HG03457 (cell line): Measurements from ENCODE around the gene GPR42.
"Not testable (repeated sequence)": the region's sequence is repeated elsewhere in the genome, so short reads cannot be mapped to it uniquely, and the experiment has no call there.

Experiments used
- ATAC-seq: cut with Tn5 transposase; IDR thresholded peaks from one replicate; pipeline ENCODE4 v1.9.1; 2021; ENCODE audit warnings: moderate number of reproducible peaks; ENCODE audit not compliant: unreplicated experiment

The GPR42 gene

DNA sequence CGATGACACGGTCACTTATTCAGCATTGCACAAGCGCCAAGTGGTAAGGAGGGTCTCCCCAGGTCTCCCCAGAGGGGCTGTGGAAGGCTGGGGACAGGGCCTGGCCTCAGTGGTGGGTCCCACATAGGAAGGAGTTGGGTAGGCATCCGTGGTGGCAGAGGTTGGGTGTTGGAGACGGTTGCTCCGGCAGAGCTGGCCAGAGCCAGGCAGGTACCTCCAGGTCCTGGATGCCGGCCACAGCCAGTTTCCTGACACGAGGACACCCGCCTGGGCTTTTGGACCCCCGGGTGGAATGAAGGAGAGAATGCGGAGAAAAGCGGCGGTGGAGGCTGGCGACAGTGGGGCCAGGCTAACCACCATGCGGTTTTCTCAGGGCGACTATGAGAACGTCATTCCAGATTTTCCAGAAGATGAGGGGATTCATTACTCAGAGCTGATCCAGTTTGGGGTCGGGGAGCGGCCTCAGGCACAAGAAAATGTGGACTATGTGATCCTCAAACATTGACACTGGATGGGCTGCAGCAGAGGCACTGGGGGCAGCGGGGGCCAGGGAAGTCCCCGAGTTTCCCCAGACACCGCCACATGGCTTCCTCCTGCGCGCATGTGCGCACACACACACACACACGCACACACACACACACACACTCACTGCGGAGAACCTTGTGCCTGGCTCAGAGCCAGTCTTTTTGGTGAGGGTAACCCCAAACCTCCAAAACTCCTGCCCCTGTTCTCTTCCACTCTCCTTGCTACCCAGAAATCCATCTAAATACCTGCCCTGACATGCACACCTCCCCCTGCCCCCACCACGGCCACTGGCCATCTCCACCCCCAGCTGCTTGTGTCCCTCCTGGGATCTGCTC lies 24.4 kb upstream of the GPR42 start:
- no peak for ATAC-seq

GRCh38 chr19:35347171-35347929 lies 23.5 kb upstream of the GPR42 start, which contains the start of gene FFAR1:
FFAR1 (plus strand) TSS chr19:35347902; CDS start chr19:35351552, 3,650 bp downstream.
- peak; percentile 50 for ATAC-seq

DNA sequence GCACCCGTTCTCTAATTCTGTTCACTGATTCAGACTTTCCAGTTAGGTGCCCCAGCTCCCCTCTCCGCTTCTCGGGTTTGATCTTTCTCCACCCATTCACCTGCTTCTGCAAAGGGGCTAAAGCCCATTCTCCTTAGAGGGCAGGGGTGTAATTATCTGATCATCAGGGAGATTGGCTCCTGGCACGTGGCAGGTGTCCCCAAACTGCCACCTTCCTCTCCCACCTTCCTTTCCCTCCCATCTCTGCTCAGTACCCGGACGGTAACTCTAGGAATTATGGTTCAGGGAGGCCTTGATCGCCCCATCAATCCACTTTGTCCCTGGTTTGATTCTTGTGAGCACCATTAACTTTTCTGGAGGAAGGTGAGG lies 23.0 kb upstream of the GPR42 start:
- ATAC-seq, result no peak

DNA sequence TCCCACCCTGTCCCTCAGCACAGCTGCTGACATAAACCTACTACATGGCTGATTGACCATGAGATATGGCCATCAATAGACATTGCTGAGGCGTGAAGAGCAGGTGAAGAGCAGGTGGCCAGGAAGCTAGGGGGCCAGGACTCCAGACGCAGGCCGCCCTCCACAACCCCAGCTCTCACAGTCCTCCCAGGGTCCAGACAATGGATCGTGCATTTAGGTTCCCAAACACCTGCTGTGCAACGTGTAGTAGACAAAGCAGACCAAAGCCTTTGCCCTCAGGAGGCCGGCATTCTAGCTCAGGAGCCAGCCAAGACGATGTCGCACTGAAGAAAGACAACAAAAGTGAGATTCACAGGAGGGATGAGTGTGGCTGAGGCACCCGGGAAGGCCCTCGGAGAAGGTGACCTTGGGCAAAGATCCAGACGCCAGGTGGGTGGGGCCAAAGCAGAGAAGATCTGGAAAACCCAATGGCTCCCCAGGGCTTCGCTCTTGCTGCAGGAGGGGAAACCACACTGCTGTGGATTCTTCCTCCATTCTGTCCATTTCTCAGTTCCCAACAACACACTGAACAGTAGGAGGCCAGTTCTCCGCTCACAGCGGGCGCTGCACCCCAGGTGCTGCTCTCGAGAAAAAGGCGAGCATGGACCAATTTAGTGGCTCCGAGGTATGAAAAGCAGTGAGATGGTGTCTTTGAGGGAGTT lies 21.8 kb upstream of the GPR42 start:
- ATAC-seq, result no peak

GRCh38 chr19:35349614-35350521 lies 21.0 kb upstream of the GPR42 start:
- no peak for ATAC-seq

DNA sequence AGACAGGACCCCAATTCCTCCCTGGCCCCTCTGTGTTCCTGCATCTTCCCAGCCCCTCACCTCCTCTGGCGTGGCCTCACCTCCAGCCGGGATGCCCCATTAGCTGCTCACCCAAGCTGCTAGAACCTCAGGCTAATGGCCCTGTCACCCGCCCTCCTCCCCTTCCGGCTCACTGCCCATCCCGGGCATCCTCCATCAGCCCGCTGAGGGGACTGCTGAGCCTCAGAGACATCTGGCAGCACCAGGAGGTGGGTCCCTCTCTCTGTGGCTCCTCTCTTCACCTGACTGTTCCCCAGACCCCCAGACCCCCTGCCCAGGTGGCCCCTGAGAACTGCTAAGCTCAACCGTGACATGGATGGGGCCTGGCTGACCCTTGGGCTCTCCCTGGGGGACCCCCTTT lies 20.3 kb upstream of the GPR42 start:
- no peak for ATAC-seq

DNA sequence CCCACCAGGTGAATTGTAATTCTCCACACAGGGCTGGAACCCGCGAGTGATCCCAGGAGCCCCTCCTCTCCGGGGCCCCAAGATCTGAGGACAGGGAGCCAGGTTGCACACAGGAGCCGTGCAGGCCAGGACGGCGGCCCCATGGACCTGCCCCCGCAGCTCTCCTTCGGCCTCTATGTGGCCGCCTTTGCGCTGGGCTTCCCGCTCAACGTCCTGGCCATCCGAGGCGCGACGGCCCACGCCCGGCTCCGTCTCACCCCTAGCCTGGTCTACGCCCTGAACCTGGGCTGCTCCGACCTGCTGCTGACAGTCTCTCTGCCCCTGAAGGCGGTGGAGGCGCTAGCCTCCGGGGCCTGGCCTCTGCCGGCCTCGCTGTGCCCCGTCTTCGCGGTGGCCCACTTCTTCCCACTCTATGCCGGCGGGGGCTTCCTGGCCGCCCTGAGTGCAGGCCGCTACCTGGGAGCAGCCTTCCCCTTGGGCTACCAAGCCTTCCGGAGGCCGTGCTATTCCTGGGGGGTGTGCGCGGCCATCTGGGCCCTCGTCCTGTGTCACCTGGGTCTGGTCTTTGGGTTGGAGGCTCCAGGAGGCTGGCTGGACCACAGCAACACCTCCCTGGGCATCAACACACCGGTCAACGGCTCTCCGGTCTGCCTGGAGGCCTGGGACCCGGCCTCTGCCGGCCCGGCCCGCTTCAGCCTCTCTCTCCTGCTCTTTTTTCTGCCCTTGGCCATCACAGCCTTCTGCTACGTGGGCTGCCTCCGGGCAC lies 19.3 kb upstream of the GPR42 start:
- ATAC-seq, result no peak

DNA sequence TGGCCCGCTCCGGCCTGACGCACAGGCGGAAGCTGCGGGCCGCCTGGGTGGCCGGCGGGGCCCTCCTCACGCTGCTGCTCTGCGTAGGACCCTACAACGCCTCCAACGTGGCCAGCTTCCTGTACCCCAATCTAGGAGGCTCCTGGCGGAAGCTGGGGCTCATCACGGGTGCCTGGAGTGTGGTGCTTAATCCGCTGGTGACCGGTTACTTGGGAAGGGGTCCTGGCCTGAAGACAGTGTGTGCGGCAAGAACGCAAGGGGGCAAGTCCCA lies 18.8 kb upstream of the GPR42 start:
- no peak for ATAC-seq

DNA sequence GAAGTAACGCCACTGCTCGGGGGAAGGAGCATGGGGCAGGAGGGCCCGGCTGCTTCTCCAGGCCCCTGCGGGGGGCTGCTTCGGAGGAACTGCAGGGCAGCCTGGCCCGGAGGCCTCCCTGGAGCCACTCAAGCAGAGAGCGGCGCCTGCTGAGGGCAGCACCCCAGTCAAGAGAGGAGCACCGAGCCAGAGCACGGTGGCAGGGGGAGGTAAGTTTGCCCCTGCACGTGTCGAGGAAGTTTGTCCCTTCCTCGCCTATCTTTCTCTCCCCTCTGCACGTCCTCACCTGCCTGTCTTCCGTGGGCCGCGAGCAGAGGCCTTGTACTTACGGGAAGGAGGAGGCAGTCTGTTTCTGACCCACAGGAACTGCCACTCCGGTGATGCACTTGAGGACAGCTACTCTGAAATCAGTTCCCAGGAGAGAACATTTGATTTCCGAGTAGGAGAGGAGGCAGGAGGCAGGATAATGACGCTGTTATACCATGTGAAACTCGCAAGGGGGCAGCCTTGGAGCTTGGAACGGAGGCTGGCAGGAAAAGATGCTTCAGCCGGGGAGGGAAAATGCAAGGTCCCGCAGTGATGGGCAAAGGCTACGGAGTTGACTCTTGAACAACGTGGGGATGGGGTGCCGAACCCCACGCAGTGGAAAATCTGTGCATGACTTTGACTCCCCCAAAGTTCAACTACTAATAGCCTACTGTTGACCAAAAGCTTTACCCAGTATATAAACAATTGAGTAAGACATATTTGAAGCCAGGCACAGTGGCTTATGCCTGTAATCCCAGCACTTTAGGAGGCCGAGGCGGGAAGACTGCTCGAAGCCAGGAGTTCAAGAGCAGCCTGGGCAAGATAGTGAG lies 18.2 kb upstream of the GPR42 start:
- no peak for ATAC-seq

- ATAC-seq, result no peak
Measured at GRCh38 chr19:35353635-35354034, 17.2 kb upstream of the GPR42 start.

- no peak for ATAC-seq
Measured at GRCh38 chr19:35354898-35355297, 16.0 kb upstream of the GPR42 start.

DNA sequence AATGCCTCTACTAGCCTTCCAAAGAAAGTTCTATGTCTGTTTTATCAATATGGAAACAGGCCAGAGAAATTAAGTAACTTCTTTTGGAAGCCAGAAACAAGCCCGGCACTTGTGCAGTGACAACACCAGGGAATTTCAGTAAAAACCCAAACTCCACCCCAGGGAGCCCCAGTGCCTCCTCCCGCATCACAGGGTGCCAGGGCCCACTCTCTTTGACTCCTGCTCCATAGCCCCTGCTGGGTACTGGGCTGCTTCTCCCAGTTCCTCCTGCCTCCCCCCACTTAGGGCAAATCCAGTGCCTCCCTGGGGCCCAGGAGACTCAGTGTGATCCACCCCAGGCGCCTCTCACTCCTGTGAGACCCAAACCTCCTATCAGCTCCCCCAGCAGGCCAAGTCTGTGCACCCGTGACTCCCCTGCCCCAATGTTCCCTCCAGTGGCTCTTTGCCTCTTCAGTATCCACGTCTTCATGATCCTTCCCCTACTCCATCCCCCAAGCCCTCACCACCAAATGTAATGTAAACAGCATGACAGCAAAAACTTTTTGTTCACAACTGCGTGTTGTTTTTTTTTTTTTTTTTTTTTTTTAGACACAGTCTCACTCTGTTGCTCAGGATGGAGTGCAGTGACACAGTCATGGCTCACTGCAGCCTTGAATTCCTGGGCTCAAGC lies 14.9 kb upstream of the GPR42 start:
- ATAC-seq, result no peak

DNA sequence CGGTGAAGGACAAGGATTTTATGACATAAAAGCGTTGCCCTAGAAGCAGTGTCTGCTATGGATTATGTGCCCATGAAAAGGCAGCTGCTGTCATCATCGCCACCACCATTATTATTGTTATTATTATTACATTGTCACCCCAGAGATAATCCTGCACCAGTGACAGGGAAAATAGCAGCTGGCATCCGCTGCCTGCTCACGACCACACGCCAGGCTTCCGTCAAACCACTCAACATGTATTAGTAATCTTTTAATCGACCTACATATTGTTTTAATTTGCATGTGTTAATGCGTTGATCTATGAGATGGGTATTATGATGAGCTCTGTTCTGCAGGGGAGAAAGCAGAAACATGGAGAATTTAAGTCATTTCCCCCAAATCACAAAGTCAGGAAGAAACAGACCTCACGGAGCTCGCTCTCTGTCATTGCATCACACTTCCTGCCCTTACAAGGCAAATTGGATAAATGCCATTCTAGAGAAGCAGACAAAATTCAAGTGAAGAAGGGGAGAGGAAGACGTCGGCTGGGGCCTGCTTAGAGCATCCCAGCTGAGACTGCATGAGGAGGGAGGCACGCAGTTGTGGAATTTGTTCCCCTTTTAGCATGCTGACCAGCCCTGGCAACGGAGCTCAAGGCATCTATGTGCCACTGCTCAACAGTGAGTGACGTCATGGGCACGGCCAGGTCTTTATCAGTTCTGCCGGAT lies 12.8 kb upstream of the GPR42 start, which contains the start of gene FFAR3:
Gene FFAR3, plus strand, starts transcription at position 594 of the 707 bp plus-strand sequence. CDS start 431 bp downstream, outside the sequence.
- ATAC-seq, result no peak

DNA sequence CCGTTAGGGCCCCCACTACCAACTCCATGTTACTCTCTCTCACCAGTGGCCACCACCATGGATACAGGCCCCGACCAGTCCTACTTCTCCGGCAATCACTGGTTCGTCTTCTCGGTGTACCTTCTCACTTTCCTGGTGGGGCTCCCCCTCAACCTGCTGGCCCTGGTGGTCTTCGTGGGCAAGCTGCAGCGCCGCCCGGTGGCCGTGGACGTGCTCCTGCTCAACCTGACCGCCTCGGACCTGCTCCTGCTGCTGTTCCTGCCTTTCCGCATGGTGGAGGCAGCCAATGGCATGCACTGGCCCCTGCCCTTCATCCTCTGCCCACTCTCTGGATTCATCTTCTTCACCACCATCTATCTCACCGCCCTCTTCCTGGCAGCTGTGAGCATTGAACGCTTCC lies 12.0 kb upstream of the GPR42 start:
- ATAC-seq, result not testable (repeated sequence)

DNA sequence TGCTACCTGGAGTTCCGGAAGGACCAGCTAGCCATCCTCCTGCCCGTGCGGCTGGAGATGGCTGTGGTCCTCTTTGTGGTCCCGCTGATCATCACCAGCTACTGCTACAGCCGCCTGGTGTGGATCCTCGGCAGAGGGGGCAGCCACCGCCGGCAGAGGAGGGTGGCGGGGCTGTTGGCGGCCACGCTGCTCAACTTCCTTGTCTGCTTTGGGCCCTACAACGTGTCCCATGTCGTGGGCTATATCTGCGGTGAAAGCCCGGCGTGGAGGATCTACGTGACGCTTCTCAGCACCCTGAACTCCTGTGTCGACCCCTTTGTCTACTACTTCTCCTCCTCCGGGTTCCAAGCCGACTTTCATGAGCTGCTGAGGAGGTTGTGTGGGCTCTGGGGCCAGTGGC lies 11.5 kb upstream of the GPR42 start:
- ATAC-seq, result not testable (repeated sequence)

GRCh38 chr19:35360081-35360480 lies 10.8 kb upstream of the GPR42 start:
- ATAC-seq, result not testable (repeated sequence)

DNA sequence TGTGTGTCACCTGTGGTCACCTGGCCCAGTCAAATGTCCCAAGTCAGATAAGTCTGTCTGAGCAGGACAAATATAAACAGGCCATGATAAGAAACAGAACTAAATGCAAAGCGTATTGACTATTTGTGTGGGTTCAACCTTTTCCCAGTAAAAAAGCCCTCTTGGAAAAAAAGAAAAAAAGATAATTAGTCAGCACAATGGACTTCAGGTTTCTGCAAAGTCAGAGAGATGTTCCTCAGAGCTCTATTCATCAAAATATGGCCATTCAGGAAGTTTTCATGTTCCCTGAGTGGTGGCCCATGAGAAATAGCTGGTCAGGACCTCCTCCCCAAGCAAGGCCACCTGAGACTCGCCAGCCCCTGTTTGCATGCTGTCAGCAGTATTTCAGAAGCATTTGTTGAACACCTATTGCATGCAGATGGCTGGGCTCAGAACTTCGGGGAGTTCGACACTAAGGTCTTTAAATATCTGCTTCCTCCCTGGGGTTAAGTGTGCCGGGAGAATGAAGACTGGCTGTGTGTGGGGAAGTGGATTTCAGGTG lies 9.9 kb upstream of the GPR42 start:
- ATAC-seq, result no peak
